Measurements from ENCODE around the gene RAB27A.
"Not testable (repeated sequence)": the region's sequence is repeated elsewhere in the genome, so short reads cannot be mapped to it uniquely, and the experiment has no call there.

The RAB27A gene

GRCh38 chr15:55282284-55282833 is 7.3 kb downstream of the RAB27A start:
- no peak for DNase-seq (ENCODE audit: low read depth, low spot score)

GRCh38 chr15:55281517-55282228 is 7.9 kb downstream of the RAB27A start:
- DNase-seq (ENCODE audit: low read depth, low spot score) = no peak

GRCh38 chr15:55280589-55280988 is 9.0 kb downstream of the RAB27A start:
- not testable (repeated sequence) for DNase-seq (ENCODE audit: low read depth, low spot score)

GRCh38 chr15:55279746-55280351 is 9.8 kb downstream of the RAB27A start:
- DNase-seq (ENCODE audit: low read depth, low spot score) = no peak

- no peak for DNase-seq (ENCODE audit: low read depth, low spot score)
Observed at GRCh38 chr15:55279100-55279745, 10.4 kb downstream of the RAB27A start.

GRCh38 chr15:55277715-55278114 is 11.9 kb downstream of the RAB27A start:
- DNase-seq (ENCODE audit: low read depth, low spot score) = no peak

GRCh38 chr15:55277116-55277564 is 12.5 kb downstream of the RAB27A start:
- DNase-seq (ENCODE audit: low read depth, low spot score) = no peak

- DNase-seq (ENCODE audit: low read depth, low spot score) = no peak
Observed at GRCh38 chr15:55276324-55276723, 13.3 kb downstream of the RAB27A start.

GRCh38 chr15:55270291-55270690 is 19.3 kb downstream of the RAB27A start:
- DNase-seq (ENCODE audit: low read depth, low spot score) = no peak

GRCh38 chr15:55268176-55268695 is 21.4 kb downstream of the RAB27A start:
- no peak for DNase-seq (ENCODE audit: low read depth, low spot score)

GRCh38 chr15:55267401-55268175 is 22.0 kb downstream of the RAB27A start:
- peak; percentile 26 for DNase-seq (ENCODE audit: low read depth, low spot score)

GRCh38 chr15:55266547-55266946 is 23.1 kb downstream of the RAB27A start:
- no peak for DNase-seq (ENCODE audit: low read depth, low spot score)

GRCh38 chr15:55260562-55261131 is 29.0 kb downstream of the RAB27A start:
- no peak for DNase-seq (ENCODE audit: low read depth, low spot score)

- no peak for DNase-seq (ENCODE audit: low read depth, low spot score)
Observed at GRCh38 chr15:55257938-55258337, 31.7 kb downstream of the RAB27A start.

- DNase-seq (ENCODE audit: low read depth, low spot score) = no peak
Observed at GRCh38 chr15:55257012-55257670, 32.5 kb downstream of the RAB27A start.

- DNase-seq (ENCODE audit: low read depth, low spot score) = no peak
Observed at GRCh38 chr15:55256281-55257011, 33.2 kb downstream of the RAB27A start.

GRCh38 chr15:55255714-55256113 is 33.9 kb downstream of the RAB27A start:
- no peak for DNase-seq (ENCODE audit: low read depth, low spot score)

GRCh38 chr15:55254916-55255679 is 34.5 kb downstream of the RAB27A start:
- DNase-seq (ENCODE audit: low read depth, low spot score) = no peak

- DNase-seq (ENCODE audit: low read depth, low spot score) = no peak
Observed at GRCh38 chr15:55253580-55253979, 36.0 kb downstream of the RAB27A start.
